NCI-H748 (cell line): Measurements from ENCODE around the gene RYR1.
"Not testable (repeated sequence)": the region's sequence is repeated elsewhere in the genome, so short reads cannot be mapped to it uniquely, and the experiment has no call there.

Experiments
- DNase-seq: peaks from one replicate; lab custom pipeline; 2025; ENCODE audit not compliant: unreplicated experiment; lab: John Stamatoyannopoulos, UW

The RYR1 gene

DNA sequence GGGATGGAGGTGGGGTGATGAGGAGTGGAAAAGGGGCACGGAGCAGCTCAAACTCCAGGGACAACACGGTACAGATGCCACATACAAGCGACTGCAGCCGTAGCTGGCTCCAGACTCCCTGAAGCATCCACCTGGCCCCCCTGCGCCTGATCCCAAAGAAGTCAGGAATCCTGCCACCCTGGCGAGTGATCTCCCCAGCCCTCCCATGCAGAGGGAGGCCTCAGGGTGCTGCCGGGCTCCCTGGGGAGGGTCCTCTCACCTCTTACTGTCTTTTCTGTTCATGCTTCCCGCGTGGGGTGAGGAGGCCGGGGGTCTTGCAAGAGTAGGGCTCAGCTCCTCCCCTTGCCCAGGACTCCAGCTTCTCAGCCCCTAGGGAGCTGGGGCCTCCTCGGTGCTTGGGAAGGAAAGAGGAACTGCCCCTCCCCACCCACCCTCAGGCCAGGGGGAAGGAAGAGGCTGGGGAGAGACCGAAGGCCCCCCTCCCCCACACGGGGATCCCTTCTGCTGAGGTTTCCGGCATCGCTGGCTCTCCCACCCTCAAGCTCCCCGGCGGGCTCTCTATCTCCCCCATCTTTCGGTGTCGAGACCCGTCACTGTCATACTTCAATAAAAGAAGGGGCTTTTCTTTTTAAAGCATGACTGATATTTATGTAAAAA lies 7.6 kb upstream of the RYR1 start, which contains the start of gene RASGRP4:
RASGRP4 (minus strand) TSS at position 410 of the 657 bp plus-strand sequence; CDS start at position 282, 128 bp downstream.
- no peak for DNase-seq

DNA sequence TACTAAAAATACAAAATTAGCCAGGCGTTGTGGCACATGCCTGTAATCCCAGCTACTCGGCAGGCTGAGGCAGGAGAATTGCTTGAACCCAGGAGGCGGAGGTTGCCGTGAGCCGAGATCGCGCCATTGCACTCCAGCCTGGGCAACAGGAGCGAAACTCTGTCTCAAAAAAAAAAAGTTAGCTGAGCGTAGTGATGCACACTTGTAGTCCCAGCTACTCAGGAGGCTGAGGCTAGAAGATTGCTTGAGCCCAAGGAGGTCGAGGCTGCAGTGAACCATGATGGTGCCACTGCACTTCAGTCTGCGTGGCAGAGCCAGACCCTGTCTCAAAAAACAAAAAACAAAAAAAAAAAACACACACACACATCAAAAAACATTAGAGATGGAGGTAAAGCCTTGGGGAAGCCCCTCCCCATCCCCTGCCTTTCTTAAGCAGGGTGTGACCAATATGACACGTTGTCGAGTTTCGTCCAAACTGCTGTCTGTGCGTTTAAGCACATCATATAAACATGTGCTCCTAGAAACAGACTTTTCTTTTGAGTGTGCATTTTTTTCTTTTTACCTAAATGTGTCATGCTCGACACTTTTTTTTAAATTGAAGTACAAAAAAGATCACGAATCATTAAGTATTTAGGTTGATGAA lies 6.3 kb upstream of the RYR1 start:
- DNase-seq = not testable (repeated sequence)

DNA sequence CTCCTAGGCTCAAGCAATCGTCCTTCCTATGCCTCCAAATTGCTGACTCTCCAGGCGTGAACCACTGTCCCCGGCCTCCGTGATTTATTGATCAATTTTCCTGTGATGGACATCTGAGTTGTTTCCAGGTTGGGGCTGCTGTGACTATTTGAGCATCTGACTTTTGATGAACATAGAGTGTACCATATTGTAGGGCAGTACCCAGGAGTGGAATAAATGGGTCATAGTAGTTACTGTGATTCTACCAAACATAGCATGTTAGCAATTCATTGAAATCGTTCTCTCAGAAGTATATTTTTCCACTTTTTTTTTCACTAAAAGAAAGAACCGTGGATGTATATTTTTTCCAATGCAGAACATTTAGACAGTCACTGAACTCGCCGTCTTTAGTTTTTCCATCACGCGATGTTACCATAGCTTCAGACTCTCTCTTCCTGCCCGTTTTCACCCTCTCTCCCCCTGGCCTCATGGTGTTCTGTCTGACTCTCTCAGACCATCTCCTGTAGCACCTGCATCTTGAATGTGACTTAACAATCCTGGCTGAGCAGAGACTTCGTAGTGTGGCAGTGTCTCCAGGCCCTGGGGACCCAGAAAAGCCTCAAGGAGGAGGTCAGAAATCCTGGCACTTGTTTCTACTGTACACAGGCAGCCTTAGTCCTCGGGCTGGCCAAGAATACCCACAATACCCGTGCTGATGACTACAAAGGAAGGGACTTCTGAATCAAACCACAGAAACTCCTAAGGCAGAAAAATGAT lies 4.3 kb upstream of the RYR1 start:
- no peak for DNase-seq

DNA sequence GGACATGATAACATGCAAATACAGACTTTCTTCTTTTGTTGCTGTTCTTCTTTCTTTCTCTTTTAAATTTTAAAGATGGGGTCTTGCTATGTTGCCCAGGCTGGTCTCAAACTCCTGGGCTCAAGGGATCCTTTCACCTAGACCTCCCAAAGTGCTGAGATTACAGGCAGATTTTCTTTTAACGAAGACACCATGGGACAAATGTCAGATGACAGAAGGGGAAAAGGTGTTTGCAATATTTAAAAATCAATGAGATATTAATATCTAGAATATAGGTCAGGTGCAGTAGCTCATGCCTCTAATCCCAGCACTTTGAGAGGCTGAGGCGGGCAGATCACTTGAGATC lies 3.7 kb upstream of the RYR1 start:
- DNase-seq = no peak

DNA sequence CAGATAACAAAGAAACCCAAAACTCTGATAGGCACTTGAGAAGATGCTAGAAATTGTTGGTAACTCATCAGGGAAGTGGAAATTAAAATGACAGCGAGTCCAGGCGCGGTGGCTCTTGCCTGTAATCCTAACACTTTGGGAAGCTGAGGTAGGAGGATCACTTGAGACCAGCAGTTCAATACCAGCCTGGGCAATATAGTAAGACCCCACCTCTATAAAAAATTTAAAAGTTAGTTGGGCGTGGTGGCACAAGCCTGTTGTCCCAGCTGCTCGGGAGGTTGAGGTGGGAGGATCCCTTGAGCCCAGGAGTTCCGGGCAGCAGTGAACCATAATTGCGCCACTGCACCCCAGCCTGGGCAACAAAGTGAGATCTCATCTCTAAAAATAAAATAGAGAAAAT lies 2.6 kb upstream of the RYR1 start:
- DNase-seq = no peak

DNA sequence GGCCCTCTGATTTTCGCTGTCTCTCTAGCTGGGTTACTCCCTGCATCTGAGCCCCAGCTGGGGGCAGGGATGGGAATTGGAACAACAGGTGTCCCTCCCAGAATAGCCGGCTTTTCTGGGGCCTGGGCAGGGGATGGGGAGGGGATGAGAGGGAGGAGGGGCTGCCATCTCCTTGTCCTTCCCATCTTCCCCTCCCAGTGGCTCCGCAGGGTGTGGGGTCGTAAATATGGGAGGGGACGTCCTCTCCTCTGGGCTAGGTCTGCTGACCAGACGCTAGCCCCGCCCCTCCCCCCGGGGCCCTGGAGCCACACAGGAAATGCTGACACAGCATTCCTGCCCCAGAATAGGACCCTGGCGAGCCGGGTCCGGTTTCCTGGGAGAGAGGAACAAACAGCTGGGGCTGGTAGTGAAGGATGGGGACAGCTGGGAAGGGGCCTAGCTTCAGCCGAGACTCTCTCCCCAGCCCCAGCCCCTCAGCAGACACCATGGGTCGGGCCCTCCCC lies 1.1 kb downstream of the RYR1 start:
- DNase-seq = peak; percentile 27

DNA sequence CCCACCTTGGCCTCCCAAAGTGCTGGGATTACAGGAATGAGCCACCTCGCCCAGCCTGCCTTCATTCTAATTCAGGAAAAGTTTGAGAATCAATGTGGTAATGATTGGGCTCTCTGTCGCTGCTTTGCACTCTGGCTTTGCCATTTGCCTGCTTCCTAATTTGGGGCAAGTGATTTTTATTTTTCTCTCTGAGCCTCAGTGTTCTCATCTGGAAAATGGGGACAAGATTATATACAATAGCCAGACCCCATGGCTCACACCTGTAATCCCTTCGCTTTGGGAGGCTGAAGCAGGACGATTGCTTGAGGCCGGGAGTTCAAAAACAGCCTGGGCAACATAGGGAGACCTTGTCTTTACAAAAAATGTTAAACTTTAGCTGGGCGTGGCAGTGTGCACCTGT lies 3.8 kb downstream of the RYR1 start:
- DNase-seq = no peak

DNA sequence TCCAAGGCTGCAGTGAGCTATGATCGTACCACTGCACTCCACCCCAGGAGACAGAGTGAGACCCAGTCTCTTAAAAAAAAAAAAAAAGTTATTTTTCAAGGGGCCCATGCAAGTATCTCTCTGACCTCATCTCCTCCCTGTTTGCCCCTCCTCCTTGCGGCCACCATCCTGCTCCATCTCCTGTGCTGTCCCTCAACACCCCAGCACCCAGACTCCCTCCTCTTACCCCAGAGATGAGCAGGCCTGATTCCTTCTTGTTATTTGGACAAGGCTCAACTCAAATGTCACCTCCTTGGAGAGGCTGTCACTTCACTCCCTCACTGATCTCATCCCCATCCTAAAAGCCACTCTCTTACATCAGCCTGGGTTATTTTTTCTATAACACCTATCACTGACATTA lies 4.4 kb downstream of the RYR1 start:
- DNase-seq = no peak

DNA sequence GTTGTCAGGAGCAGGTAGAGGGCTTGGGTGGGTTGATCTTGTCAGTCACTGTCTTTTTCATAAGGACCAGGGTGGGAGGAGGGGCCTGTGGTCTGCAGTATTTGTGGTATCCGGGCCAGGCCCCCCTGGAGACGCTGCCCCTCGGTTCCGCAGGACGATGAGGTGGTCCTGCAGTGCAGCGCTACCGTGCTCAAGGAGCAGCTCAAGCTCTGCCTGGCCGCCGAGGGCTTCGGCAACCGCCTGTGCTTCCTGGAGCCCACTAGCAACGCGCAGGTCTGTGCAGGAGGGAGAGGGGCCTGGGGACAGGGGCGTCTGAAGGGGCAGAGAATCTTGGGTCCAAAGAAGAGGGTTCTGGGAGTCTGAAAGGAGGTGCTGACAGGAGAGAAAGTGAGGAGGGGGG lies 7.1 kb downstream of the RYR1 start:
- no peak for DNase-seq

DNA sequence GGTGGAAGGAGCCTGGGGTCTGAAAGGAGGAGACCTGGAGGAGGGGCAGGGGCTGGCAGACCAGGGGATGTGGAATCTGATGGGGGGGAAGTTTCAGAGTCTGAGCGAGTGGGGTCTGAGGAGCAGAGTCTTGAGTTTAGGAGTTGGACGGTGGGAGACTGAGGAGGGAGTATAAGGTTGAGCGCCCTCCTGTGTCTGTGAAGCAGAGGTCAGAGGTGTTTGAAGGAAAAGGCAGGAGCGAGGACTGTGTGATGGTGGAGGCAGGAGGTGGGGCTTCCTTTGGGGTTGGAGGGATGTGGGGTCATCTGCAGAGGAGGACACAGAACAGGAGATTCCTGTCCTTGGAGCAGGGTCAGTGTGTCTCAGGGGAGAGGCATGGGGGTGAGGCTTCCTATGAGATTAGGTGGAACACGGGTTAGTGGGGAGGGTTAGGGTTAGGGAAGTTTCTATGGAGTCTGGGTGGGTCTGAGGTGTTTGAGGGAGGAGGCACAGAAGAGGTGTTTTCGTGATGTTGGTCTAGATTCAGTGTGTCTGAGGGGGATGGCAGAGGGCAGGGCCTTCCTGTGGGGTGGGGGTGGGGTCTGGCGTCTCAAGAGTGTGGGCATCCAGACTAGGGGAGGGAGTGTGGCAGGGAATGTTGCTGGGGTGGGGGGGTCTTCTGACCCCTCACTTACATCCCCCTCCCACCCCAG lies 8.3 kb downstream of the RYR1 start:
- no peak for DNase-seq

DNA sequence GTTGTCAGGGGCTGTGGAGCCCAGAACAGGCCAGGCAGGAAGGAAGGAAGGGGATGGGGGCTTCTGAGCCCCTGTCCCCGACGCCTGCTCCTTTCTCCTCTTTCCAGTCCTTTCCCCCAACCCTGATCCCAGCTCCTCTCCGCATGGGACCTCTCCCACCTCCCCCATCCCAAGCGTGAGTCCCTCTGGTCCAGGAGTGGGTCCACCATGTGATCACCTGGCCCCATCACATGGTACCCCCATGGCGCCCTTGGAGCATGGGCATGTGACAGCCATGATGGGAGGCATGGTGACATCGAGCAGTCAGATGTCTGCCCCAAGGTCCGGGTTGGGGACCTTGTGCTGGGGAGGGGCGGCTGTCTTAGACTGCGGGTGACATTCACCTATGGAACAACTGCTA lies 9.2 kb downstream of the RYR1 start:
- no peak for DNase-seq

DNA sequence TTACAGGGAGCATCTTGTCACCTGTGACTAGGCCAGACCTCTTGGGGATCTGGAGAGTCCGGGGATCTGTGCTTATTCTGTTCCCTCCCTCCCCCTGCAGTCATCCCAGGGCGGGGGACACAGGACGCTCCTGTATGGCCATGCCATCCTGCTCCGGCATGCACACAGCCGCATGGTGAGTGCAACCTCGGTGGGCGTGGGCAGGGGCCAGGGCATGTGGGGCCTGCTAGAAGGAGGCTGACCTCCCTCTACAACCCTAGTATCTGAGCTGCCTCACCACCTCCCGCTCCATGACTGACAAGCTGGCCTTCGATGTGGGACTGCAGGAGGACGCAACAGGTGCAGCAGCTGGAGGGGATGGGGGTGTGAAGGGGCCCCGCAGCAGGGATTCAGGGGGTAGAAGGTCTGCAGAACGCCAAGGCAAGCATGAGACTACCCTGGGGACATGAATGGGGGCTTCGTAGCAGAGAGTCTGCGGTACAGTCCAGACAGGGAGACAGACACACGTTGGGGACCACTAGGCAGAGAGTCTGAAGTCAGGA lies 10.0 kb downstream of the RYR1 start:
- no peak for DNase-seq

DNA sequence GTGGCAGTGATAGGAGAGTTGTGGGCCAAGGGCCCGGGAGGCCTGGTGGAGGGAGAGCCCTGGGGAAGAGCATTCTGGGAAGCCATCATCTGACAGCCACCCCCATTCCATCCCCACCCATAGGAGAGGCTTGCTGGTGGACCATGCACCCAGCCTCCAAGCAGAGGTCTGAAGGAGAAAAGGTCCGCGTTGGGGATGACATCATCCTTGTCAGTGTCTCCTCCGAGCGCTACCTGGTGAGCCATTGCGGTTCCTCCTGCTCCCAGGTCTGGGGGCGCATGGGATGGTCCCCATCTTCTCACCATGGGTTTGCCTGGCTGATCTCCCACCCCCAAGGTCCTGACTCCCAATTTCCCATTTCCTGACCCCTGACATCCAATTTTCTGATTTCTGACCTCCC lies 10.5 kb downstream of the RYR1 start:
- DNase-seq = no peak

DNA sequence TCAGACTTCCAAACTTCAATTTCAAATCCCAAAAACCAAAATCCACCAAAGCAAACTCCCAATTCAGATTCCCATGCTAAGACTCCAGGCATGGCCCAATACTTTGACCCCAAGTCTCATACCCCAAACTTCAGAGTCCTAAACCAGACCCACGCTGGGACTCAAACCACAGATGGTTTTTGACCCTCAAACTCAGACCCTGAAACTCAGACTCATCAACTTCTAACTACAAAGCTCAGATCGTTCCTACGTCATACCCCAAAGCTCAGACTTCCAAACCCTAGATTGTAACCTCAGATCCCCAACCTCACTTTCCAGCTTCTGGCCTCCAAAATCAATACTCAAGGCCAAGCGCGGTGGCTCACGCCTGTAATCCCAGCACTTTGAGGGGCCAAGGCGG lies 11.9 kb downstream of the RYR1 start:
- DNase-seq = no peak

DNA sequence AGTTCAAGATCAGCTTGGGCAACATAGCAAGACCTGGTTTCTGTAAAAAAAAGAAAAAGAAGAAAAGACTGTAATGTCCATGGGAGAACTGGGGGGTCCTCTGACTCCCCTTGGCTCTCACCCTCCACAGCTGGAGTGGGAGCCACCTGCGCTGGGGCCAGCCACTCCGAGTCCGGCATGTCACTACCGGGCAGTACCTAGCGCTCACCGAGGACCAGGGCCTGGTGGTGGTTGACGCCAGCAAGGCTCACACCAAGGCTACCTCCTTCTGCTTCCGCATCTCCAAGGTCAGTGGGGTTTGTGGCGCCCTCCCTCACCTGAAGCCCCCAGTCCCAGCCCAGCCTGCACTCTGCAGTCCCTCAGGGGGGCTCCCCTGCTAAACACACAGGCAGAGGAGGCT lies 14.7 kb downstream of the RYR1 start:
- no peak for DNase-seq

DNA sequence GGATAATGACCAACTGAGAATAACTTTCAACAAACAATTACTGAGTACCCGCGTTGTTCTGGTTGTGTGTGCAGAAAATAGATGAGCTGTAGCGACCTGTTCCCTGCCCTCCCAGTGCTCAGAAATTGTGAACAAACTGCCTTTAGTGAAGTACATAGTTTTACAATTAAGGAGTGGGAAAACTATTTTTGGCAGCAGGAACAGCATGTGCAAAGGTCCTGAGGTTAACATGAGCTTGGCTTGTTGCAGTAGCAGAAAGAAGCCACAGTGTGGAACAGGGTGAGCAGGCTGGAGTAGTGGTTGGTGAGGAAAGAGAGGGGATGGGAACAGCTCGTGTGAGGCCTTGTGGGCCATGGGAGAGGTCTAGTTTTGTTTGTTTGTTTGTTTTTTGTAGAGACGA lies 16.0 kb downstream of the RYR1 start:
- no peak for DNase-seq

DNA sequence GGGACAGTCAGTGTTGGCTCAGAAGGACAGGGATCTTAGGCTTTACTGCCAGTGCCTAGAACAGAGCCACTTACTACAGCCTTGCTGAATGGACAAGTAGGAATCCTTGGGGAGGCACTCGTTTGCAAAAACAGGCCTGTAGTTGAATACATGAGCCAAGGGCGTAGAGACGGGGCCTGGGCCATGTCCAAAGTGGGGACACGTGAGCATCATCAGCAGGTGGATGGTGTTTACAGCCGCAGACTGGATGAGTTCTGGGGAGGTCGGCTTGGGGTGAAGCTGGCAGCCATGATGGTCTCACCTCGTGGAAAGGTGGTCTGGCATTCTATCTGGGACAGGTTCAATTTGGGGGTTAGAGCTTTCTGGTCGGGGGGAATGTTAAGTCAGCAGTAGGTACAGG lies 17.5 kb downstream of the RYR1 start:
- no peak for DNase-seq

DNA sequence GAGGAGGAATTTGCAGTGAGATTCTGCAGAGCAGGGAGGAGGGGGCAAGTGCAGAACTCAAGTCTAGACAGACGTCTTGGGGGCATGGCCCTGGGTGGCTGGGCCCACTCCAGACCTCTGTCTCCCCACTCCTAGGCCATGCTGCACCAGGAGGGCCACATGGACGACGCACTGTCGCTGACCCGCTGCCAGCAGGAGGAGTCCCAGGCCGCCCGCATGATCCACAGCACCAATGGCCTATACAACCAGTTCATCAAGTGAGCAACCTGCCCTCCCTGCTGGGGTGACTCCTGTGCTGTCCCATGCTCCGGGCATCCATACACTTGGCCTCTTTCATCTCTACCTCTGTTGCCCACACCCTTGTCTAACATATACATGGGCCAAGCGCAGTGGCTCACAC lies 18.1 kb downstream of the RYR1 start:
- no peak for DNase-seq

DNA sequence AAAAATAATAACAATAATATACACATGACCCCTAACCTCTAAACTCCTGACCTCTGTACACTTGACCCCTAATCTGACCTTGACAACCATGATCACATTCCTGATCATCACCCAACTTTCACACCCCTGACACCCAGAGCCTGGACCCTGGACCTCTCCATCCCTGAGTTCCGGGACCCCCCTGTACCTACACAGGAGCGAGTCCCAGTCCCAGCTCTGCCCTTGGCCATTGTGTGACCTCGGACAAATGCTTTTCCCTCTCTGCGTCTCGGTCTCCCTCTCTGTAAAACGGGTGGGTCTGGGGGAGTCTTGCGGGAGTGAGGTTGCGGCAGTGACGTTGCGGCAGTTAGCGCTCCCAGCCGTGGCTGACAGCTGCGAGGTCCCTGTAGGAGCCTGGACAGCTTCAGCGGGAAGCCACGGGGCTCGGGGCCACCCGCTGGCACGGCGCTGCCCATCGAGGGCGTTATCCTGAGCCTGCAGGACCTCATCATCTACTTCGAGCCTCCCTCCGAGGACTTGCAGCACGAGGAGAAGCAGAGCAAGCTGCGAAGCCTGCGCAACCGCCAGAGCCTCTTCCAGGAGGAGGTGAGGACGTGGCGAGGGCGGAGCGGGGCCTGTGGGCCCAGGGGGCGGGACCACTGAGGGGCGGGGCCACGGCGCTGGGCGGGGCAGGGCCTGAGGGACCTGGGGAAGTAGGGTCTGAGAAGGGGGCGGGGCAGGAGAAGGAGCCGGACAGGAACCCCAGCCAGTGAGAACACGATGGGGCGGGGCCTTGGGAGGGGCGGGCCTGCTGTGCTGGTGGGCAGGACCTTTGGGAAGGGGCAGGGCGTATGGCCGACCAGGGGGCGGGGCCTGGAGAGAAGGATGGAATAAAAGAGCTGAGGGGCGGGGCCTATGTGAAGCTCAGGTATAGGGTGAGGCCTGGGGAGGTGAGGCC lies 19.2 kb downstream of the RYR1 start:
- DNase-seq = no peak

DNA sequence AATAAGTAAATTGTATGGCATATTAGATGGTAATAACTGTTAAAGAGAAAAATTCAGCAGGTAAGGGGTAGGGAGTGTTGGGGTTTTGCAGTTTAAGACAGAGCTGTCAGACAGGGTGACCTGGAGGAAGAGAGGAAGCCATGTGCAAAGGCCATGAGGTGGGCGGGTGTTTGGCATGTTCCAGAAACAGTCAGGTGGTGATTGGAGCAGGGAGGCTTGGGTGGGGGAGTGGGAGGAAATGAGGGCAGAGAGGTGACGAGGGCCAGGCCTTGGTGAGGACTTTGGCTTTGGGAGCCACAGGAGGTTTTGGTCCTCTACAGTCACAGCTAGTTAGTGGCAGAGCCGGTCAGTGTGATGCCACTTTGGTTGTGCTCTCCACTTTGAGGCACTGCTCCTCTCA lies 20.1 kb downstream of the RYR1 start:
- no peak for DNase-seq
